ENCODE data around the gene MEIOB.

- TF ChIP-seq PATZ1 (CRISPR knock-in tag; IDR thresholded peaks at IDR 0.05; ENCODE audit: borderline replicate concordance) (no peak), ARNTL (CRISPR knock-in tag; IDR thresholded peaks at IDR 0.05; ENCODE audit: borderline replicate concordance, low read depth) (no peak), RARB (CRISPR knock-in tag; IDR thresholded peaks at IDR 0.05) (no peak), ZFP30 (CRISPR knock-in tag; IDR thresholded peaks at IDR 0.05) (no peak), BACH2 (CRISPR knock-in tag; IDR thresholded peaks at IDR 0.05; ENCODE audit: borderline replicate concordance) (no peak), ZFP3 (CRISPR knock-in tag; IDR thresholded peaks at IDR 0.05) (no peak), ISL1 (CRISPR knock-in tag; IDR thresholded peaks at IDR 0.05) (no peak), SNAI2 (CRISPR knock-in tag; IDR thresholded peaks at IDR 0.05) (no peak), ZC3H10 (CRISPR knock-in tag; IDR thresholded peaks at IDR 0.05) (no peak), CSDC2 (CRISPR knock-in tag; IDR thresholded peaks at IDR 0.05) (no peak), OSR1 (CRISPR knock-in tag; IDR thresholded peaks at IDR 0.05) (no peak), TCF4 (CRISPR knock-in tag; IDR thresholded peaks at IDR 0.05; ENCODE audit: borderline replicate concordance) (no peak), ESRRG (CRISPR knock-in tag; IDR thresholded peaks at IDR 0.05) (no peak), POU6F1 (CRISPR knock-in tag; IDR thresholded peaks at IDR 0.05; ENCODE audit: borderline replicate concordance, low read depth) (no peak)
Observed at GRCh38 chr16:1857433-1858097, 14.4 kb downstream of the MEIOB start.
